ENCODE data around the gene PTCHD1. TPM values are rescaled to one million over a fixed set of nuclear protein-coding genes. Genes with fewer than 3 reads are reported as not detected.

Gene PTCHD1
- total and polyA plus RNA-seq, 2 of the 4 experiments (the other 2 are of a cell fraction): not detected

GRCh38 chrX:23332888-23333821, 1.5 kb upstream of the PTCHD1 start:
- Histone ChIP-seq H3K14ac (replicated peaks; ENCODE audit: low read depth, low read length) (no peak overlapping the region), H2BK120ac (ENCODE audit: low read depth, low read length) (no peak overlapping the region), H3K9me3 (ENCODE audit: control insufficient read depth, insufficient read depth, low read length) (0 out of 2 replicates have a peak, but pooled peaks cover 1% of the 10 kb centered on the region), H3K23ac (ENCODE audit: low read depth, low read length) (no peak overlapping the region), H3K27me3 (ENCODE audit: control insufficient read depth, insufficient read depth, low read length) (peaks cover 43% of the 10 kb centered on the region), H4K5ac (ENCODE audit: low read depth, low read length) (no peak overlapping the region), H2BK20ac (ENCODE audit: low read depth, low read length) (no peak overlapping the region), H2AK5ac (ENCODE audit: low read depth, low read length) (no peak overlapping the region), H2AFZ (replicated peaks; ENCODE audit: low read length, poor library complexity) (peak overlapping the region; percentile 49), H3K9me1 (ENCODE audit: insufficient read depth, low read length) (no peaks in the 10 kb centered on the region), H4K91ac (ENCODE audit: insufficient read depth, low read depth, low read length) (no peak overlapping the region), H3K79me1 (ENCODE audit: low read depth in 1 of 2, low read length in 2 of 2) (no peaks in the 10 kb centered on the region), H4K8ac (ENCODE audit: low read depth in 2 of 2, low read length in 2 of 2) (no peak overlapping the region), H2BK15ac (ENCODE audit: low read depth, low read length) (no peak overlapping the region), H3K4me2 (ENCODE audit: low read depth, low read length) (no peak overlapping the region; the same call in 1 of the 2 replicates), H2AK9ac (replicated peaks; ENCODE audit: low read depth, low read length, poor library complexity) (no peak overlapping the region), H3K36me3 (ENCODE audit: control insufficient read depth, insufficient read depth, low read length) (no peaks in the 10 kb centered on the region), H3K4me3 (ENCODE audit: insufficient read depth, low read depth, low read length) (no peak overlapping the region), H3K18ac (ENCODE audit: low read depth, low read length) (no peak overlapping the region), H4K20me1 (ENCODE audit: insufficient read depth, low read length) (no peaks in the 10 kb centered on the region), H2BK5ac (ENCODE audit: low read depth, low read length, poor library complexity, severe bottlenecking) (no peak overlapping the region), H3K4me1 (ENCODE audit: control insufficient read depth, insufficient read depth, low read length) (no peaks in the 10 kb centered on the region; the same call in 1 of the 2 replicates), H3K4ac (ENCODE audit: low read depth, low read length) (no peak overlapping the region), H3K56ac (ENCODE audit: extremely low read depth, insufficient read depth, low read length) (no peak overlapping the region), H3K9ac (ENCODE audit: low read depth, low read length) (no peak overlapping the region), H3K27ac (ENCODE audit: insufficient read depth, low read length) (no peak overlapping the region)
- CTCF ChIA-PET: no interaction called here
- intact Hi-C loops (cut with micrococcal nuclease) (no loop called here), dilution Hi-C loops (cut with HindIII; ENCODE audit: low sequenced_read_pairs, unreplicated experiment) (no loop called here), in situ Hi-C loops (cut with MboI; ENCODE audit: low sequenced_read_pairs) (no loop called here)
- 28% methylated on average over 15 of the region's 75 CpGs; no CpG with 5 or more reads in 1 of the 2 experiments for WGBS, 2 experiments (ENCODE audit: extremely low coverage in 2 of 2, insufficient read length in 1 of 2)
- DNase-seq: no peak
- ATAC-seq (ENCODE audit: low read depth): no peak
- POLR2A ChIA-PET (ENCODE audit: unreplicated experiment): no interaction called here
- BruUV-seq (replicated peaks): no TSS peak
- no peak for TF ChIP-seq MAFK (IDR thresholded peaks at IDR 0.05; ENCODE audit: low read depth, low read length)
- no peak for TF ChIP-seq CTCF (conservative IDR thresholded peaks at IDR 0.05; ENCODE audit: low read depth, low read length)
- no peak for TF ChIP-seq RCOR1 (IDR thresholded peaks at IDR 0.05; ENCODE audit: insufficient replicate concordance, low read length)
- no peak for TF ChIP-seq FOS (IDR thresholded peaks at IDR 0.05; ENCODE audit: low read depth, low read length)
- TF ChIP-seq SMC3 (IDR thresholded peaks at IDR 0.05; ENCODE audit: low read depth, low read length): no peak
- no peak for TF ChIP-seq USF2 (IDR thresholded peaks at IDR 0.05; ENCODE audit: low read depth, low read length)
- TF ChIP-seq CHD1 (IDR thresholded peaks at IDR 0.05; ENCODE audit: low read depth, low read length): no peak
- no peak for TF ChIP-seq RAD21 (IDR thresholded peaks at IDR 0.05; ENCODE audit: low read length)
- no peak for TF ChIP-seq NFE2L2 (IDR thresholded peaks at IDR 0.05; ENCODE audit: low read depth, low read length)
- no peak for TF ChIP-seq MAZ (IDR thresholded peaks at IDR 0.05; ENCODE audit: borderline replicate concordance, low read depth, low read length)
- TF ChIP-seq ELK1 (IDR thresholded peaks at IDR 0.05; ENCODE audit: borderline replicate concordance, low read depth, low read length): no peak
- TF ChIP-seq RFX5 (IDR thresholded peaks at IDR 0.05; ENCODE audit: low read depth, low read length): no peak
- no peak for TF ChIP-seq POLR2A (IDR thresholded peaks at IDR 0.05; ENCODE audit: low read depth, low read length)
- TF ChIP-seq BHLHE40 (IDR thresholded peaks at IDR 0.05; ENCODE audit: low read depth, low read length): no peak
- TF ChIP-seq CEBPB (IDR thresholded peaks at IDR 0.05; ENCODE audit: low read depth, low read length): no peak
